NCI-H146 treated with DMSO at 0.1 percent for 48 hours (cell line): Measurements from ENCODE around the gene STAT6.
"Not testable (repeated sequence)": the region's sequence is repeated elsewhere in the genome, so short reads cannot be mapped to it uniquely, and the experiment has no call there.

Source experiments
- DNase-seq: peaks from one replicate; lab custom pipeline; 2025; ENCODE audit not compliant: unreplicated experiment; lab: John Stamatoyannopoulos, UW

STAT6 gene

GRCh38 chr12:57127726-57128518 is 16.8 kb upstream of the STAT6 start, which contains the start of gene LRP1:
LRP1 (plus strand) TSS chr12:57128483; CDS start chr12:57128965, 482 bp downstream.
- DNase-seq = peak; percentile 56

GRCh38 chr12:57127101-57127725 is 16.1 kb upstream of the STAT6 start:
- DNase-seq = peak; percentile 41

GRCh38 chr12:57126561-57126960 is 15.4 kb upstream of the STAT6 start:
- no peak for DNase-seq

- no peak for DNase-seq
Observed at GRCh38 chr12:57126061-57126460, 14.9 kb upstream of the STAT6 start.

- DNase-seq = peak; percentile 49
Observed at GRCh38 chr12:57124261-57124877, 13.2 kb upstream of the STAT6 start.

- no peak for DNase-seq
Observed at GRCh38 chr12:57123813-57124212, 12.7 kb upstream of the STAT6 start.

GRCh38 chr12:57120718-57121117 is 9.6 kb upstream of the STAT6 start:
- not testable (repeated sequence) for DNase-seq

- no peak for DNase-seq
Observed at GRCh38 chr12:57119294-57120085, 8.3 kb upstream of the STAT6 start.

GRCh38 chr12:57118711-57119271 is 7.6 kb upstream of the STAT6 start:
- no peak for DNase-seq

- no peak for DNase-seq
Observed at GRCh38 chr12:57116580-57117281, 5.6 kb upstream of the STAT6 start.

- no peak for DNase-seq
Observed at GRCh38 chr12:57112492-57113294, 1.5 kb upstream of the STAT6 start.

- no peak for DNase-seq
Observed at GRCh38 chr12:57110104-57111030, 795 bp downstream of the STAT6 start.

- no peak for DNase-seq
Observed at GRCh38 chr12:57109207-57110103, 1.7 kb downstream of the STAT6 start.

GRCh38 chr12:57107456-57108155 is 3.6 kb downstream of the STAT6 start:
- no peak for DNase-seq

GRCh38 chr12:57106021-57106708 is 5.0 kb downstream of the STAT6 start:
- no peak for DNase-seq
